ENCODE results near the gene ADD2. TPM values are rescaled to one million over a fixed set of nuclear protein-coding genes. Genes with fewer than 3 reads are reported as not detected.

ADD2 gene
- total and polyA plus RNA-seq, 2 donors (not counting 1 experiment from before 2014, with no cell fraction given) = 15.9 to 21.7 TPM

DNA sequence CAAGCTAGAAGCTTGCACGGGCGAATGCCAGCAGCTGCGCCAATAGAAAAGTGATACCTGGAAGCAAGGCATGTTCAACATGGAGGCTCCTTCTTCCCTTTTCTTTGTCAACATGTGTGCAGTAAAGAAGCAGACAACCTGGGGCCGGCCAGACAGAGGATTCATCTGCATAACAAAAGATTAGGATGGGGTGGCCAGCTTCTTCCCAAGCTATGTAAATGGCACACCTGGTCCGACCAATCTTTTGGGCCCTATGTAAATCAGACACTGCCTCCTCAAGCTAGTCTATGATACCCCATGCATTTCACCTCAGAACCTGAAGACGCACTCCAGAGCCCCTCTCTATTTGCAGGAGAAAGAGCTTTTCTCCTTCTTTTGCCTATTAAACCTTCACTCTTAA lies 148.0 kb downstream of the ADD2 start:
- H3K79me2 ChIP-seq (ENCODE audit: control insufficient read depth, insufficient read depth, low read length) = no peaks in the 10 kb centered on the region
- no peak overlapping the region for H3K27ac Mint-ChIP-seq
- no peaks in the 10 kb centered on the region for H3K4me1 ChIP-seq (ENCODE audit: control insufficient read depth in 2 of 2, insufficient read depth in 2 of 2, low read length in 2 of 2)
- H3K27me3 ChIP-seq (replicated peaks in 1 of 4; ENCODE audit: control extremely low read depth in 1 of 4, control insufficient read depth in 3 of 4, insufficient read depth in 4 of 4, low read length in 3 of 4) = peaks cover 0 to 4% (median 0%) of the 10 kb centered on the region in 4 experiments
- no peak overlapping the region for H3K4me3 Mint-ChIP-seq
- H3K36me3 ChIP-seq (replicated peaks in 1 of 2; ENCODE audit: control extremely low read depth in 1 of 2, control insufficient read depth in 1 of 2, extremely low read depth in 1 of 2, insufficient read depth in 2 of 2, low read length in 1 of 2) = no peaks in the 10 kb centered on the region
- no peak for TF ChIP-seq EZH2 (IDR thresholded peaks at IDR 0.05; ENCODE audit: borderline replicate concordance, insufficient read depth, low read depth, low read length, poor library complexity, severe bottlenecking)
- TF ChIP-seq, protein P1, sequence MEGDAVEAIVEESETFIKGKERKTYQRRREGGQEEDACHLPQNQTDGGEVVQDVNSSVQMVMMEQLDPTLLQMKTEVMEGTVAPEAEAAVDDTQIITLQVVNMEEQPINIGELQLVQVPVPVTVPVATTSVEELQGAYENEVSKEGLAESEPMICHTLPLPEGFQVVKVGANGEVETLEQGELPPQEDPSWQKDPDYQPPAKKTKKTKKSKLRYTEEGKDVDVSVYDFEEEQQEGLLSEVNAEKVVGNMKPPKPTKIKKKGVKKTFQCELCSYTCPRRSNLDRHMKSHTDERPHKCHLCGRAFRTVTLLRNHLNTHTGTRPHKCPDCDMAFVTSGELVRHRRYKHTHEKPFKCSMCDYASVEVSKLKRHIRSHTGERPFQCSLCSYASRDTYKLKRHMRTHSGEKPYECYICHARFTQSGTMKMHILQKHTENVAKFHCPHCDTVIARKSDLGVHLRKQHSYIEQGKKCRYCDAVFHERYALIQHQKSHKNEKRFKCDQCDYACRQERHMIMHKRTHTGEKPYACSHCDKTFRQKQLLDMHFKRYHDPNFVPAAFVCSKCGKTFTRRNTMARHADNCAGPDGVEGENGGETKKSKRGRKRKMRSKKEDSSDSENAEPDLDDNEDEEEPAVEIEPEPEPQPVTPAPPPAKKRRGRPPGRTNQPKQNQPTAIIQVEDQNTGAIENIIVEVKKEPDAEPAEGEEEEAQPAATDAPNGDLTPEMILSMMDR (IDR thresholded peaks at IDR 0.05) = no peak
- ATAC-seq (ENCODE audit: low read depth) (no peak), DNase-seq (no peak)
- ChIA-PET POLR2A (no interaction called here), CTCF (interaction anchor here (0.9 to 6.0 kb wide), 8 partner anchors 8 to 328 kb away, joined by 3 to 148 read pairs (median 6); partner anchors contain the start of gene FAM136A)
- H3K9ac ChIP-seq (ENCODE audit: low read length) = no peak overlapping the region
- 78% methylated on average over 4 of the region's 6 CpGs for WGBS (ENCODE audit: insufficient coverage)
- H3K4me3 ChIP-seq (ENCODE audit: control extremely low read depth in 1 of 5, extremely low read depth in 1 of 5, insufficient read depth in 1 of 5, low read depth in 2 of 5, low read length in 4 of 5) = no peak overlapping the region
- intact Hi-C loops (cut with micrococcal nuclease) = no loop called here
- H3K27me3 Mint-ChIP-seq = peaks cover 36% of the 10 kb centered on the region
- H3K9me3 ChIP-seq (ENCODE audit: control extremely low read depth in 1 of 3, control insufficient read depth in 2 of 3, insufficient read depth in 1 of 3, low read length in 2 of 3) = no peaks in the 10 kb centered on the region
- no peak overlapping the region for H3K27ac ChIP-seq (ENCODE audit: low read length in 2 of 2)
- H3K4me2 ChIP-seq (replicated peaks; ENCODE audit: low read depth, low read length, poor library complexity, severe bottlenecking) = no peak overlapping the region
- H2AFZ ChIP-seq (ENCODE audit: insufficient read depth, low read depth, low read length, poor library complexity, severe bottlenecking) = no peak overlapping the region
- no peaks in the 10 kb centered on the region for H3K9me3 Mint-ChIP-seq (ENCODE audit: insufficient read depth)
- no peaks in the 10 kb centered on the region for H4K20me1 ChIP-seq (ENCODE audit: control insufficient read depth, insufficient read depth, low read length, poor library complexity, severe bottlenecking)
- H3K4me1 Mint-ChIP-seq = no peaks in the 10 kb centered on the region

DNA sequence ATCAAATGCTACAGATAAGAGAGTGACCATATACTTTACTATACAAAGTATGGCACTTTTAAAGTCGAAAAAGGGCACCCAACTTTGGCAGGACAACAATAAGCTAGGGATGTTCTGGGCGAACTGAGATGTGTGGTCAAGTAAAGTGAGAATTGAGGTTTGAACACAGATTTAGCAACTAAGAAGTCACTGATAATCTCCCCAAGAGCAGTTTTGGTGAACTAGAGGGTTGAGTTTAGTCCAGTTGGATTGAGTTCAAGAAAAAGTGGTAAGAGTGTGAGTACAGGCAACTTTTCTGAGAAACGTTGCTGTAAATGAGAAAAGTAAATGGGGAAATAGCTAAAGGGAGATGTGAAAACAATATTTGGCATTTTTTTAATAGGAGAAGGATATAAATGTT lies 148.8 kb downstream of the ADD2 start:
- Mint-ChIP-seq H3K9me3 (ENCODE audit: insufficient read depth) (no peaks in the 10 kb centered on the region), H3K27ac (no peak overlapping the region), H3K27me3 (peaks cover 37% of the 10 kb centered on the region), H3K4me3 (no peak overlapping the region), H3K4me1 (no peaks in the 10 kb centered on the region)
- H4K20me1 ChIP-seq (ENCODE audit: control insufficient read depth, insufficient read depth, low read length, poor library complexity, severe bottlenecking) = no peaks in the 10 kb centered on the region
- no peak overlapping the region for H3K9ac ChIP-seq (ENCODE audit: low read length)
- no peaks in the 10 kb centered on the region for H3K79me2 ChIP-seq (ENCODE audit: control insufficient read depth, insufficient read depth, low read length)
- WGBS (ENCODE audit: insufficient coverage) = 61% methylated on average over 2 of the region's 3 CpGs
- no peak overlapping the region for H2AFZ ChIP-seq (ENCODE audit: insufficient read depth, low read depth, low read length, poor library complexity, severe bottlenecking)
- H3K4me2 ChIP-seq (replicated peaks; ENCODE audit: low read depth, low read length, poor library complexity, severe bottlenecking) = no peak overlapping the region
- no peak overlapping the region for H3K4me3 ChIP-seq (ENCODE audit: control extremely low read depth in 1 of 5, extremely low read depth in 1 of 5, insufficient read depth in 1 of 5, low read depth in 2 of 5, low read length in 4 of 5)
- DNase-seq (no peak), ATAC-seq (ENCODE audit: low read depth) (no peak)
- CTCF ChIA-PET = interaction anchor here (0.8 to 6.0 kb wide), 9 partner anchors 9 to 329 kb away, joined by 3 to 148 read pairs (median 4); partner anchors contain the start of gene FAM136A
- TF ChIP-seq, protein P1 (IDR thresholded peaks at IDR 0.05) = no peak
- H3K9me3 ChIP-seq (ENCODE audit: control extremely low read depth in 1 of 3, control insufficient read depth in 2 of 3, insufficient read depth in 1 of 3, low read length in 2 of 3) = no peaks in the 10 kb centered on the region
- POLR2A ChIA-PET = no interaction called here
- intact Hi-C loops (cut with micrococcal nuclease) = no loop called here
- no peaks in the 10 kb centered on the region for H3K36me3 ChIP-seq (replicated peaks in 1 of 2; ENCODE audit: control extremely low read depth in 1 of 2, control insufficient read depth in 1 of 2, extremely low read depth in 1 of 2, insufficient read depth in 2 of 2, low read length in 1 of 2)
- H3K4me1 ChIP-seq (ENCODE audit: control insufficient read depth in 2 of 2, insufficient read depth in 2 of 2, low read length in 2 of 2) = no peaks in the 10 kb centered on the region
- H3K27me3 ChIP-seq (replicated peaks in 1 of 4; ENCODE audit: control extremely low read depth in 1 of 4, control insufficient read depth in 3 of 4, insufficient read depth in 4 of 4, low read length in 3 of 4) = peaks cover 0 to 4% (median 0%) of the 10 kb centered on the region in 4 experiments
- H3K27ac ChIP-seq (ENCODE audit: low read length in 2 of 2) = no peak overlapping the region

Measured in B cell (primary cell).